Measurements from ENCODE around the gene SLC4A3. TPM values are rescaled to one million over a fixed set of nuclear protein-coding genes. Genes with fewer than 3 reads are reported as not detected.

Gene SLC4A3
- total and polyA plus RNA-seq, 2 donors (not counting 3 experiments of a cell fraction or from before 2014, with no cell fraction given): 0.29 to 0.35 TPM

DNA sequence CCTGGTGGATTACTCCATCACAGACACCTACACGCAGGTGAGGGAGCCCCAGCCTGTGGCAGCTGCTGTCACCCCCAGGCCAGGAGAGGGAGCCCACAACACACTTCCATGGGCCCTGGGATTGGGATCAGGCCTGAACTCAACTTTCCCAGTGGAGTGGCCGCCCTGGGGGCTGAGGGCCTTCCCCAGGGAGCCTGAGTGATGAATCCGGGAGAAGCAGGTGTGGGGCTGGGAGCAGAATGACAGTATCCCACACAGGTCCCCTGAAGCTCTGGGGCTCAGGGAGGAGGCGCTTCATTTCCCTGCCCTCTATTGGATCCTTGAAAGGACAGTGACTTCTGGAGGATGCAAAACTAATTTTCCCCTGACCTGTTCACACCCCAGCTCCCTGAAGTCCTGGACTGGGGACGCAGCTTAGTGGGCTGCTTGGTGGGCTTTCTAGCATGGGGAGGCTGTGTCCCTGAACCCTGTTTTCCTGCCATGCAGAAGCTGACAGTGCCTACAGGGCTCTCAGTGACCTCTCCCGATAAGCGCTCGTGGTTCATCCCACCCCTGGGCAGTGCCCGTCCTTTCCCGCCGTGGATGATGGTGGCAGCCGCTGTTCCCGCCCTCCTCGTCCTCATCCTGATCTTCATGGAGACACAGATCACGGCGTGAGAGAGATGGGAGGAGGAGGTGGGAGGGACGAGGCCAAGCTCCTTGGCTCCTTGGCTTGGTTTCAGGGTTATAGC, 11.0 kb downstream of the SLC4A3 start:
- H2AFZ ChIP-seq (ENCODE audit: low read depth, low read length): no peak overlapping the region

More for the DNA sequence above, 11.0 kb downstream of the SLC4A3 start:
- Histone ChIP-seq H3K4me2 (ENCODE audit: insufficient read depth, low read length) (no peak overlapping the region), H3K27ac (ENCODE audit: insufficient read depth, low read depth, low read length) (no peak overlapping the region), H4K20me1 (replicated peaks; ENCODE audit: control insufficient read depth, extremely low read depth, insufficient read depth, low read length) (no peaks in the 10 kb centered on the region), H3K9ac (replicated peaks; ENCODE audit: extremely low read depth, insufficient read depth, low read length) (no peak overlapping the region), H3K27me3 (ENCODE audit: control insufficient read depth in 2 of 2, insufficient read depth in 2 of 2, low read length in 2 of 2) (peaks cover 0 to 2% of the 10 kb centered on the region in 2 experiments), H3K4me3 (replicated peaks in 1 of 3; ENCODE audit: insufficient read depth in 1 of 3, low read depth in 1 of 3, low read length in 3 of 3) (no peak overlapping the region), H3K9me1 (replicated peaks; ENCODE audit: control insufficient read depth, extremely low read depth, insufficient read depth, low read length) (no peaks in the 10 kb centered on the region), H3K79me2 (ENCODE audit: control insufficient read depth, insufficient read depth, low read length) (no peaks in the 10 kb centered on the region), H3K4me1 (ENCODE audit: control insufficient read depth, extremely low read depth, insufficient read depth, low read length) (no peaks in the 10 kb centered on the region), H3K9me3 (replicated peaks; ENCODE audit: control insufficient read depth, insufficient read depth, low read length) (no peaks in the 10 kb centered on the region), H3K36me3 (ENCODE audit: control insufficient read depth in 2 of 2, extremely low read depth in 1 of 2, insufficient read depth in 2 of 2, low read length in 2 of 2) (no peaks in the 10 kb centered on the region)
- DNase-seq (ENCODE audit: low read depth, low spot score): no peak
- no TSS peak for BruUV-seq (replicated peaks)
- POLR2A ChIA-PET: no interaction called here
- dilution Hi-C loops (cut with MboI; ENCODE audit: extremely low pct_ligation_motif_present, low sequenced_read_pairs) (no loop called here), intact Hi-C loops (cut with micrococcal nuclease) (no loop called here)
- CTCF ChIA-PET: interaction anchor here (1.3 kb wide), 1 partner anchor 97 kb away, joined by 3 read pairs; no protein-coding TSS in a partner anchor
- no peak for FAIRE-seq
- TF ChIP-seq MAX (IDR thresholded peaks at IDR 0.05; ENCODE audit: insufficient read depth, insufficient read length) (no peak), MYC (IDR thresholded peaks at IDR 0.05; ENCODE audit: low read depth, low read length) (no peak), POLR2A (IDR thresholded peaks at IDR 0.05; ENCODE audit: low read depth, low read length) (no peak), EZH2 (IDR thresholded peaks at IDR 0.05; ENCODE audit: borderline replicate concordance, low read depth, low read length, severe bottlenecking) (no peak), CTCF (IDR thresholded peaks at IDR 0.05; ENCODE audit: extremely low read depth in 1 of 2, insufficient read depth in 1 of 2, low read depth in 1 of 2, low read length in 2 of 2) (no peak), GATA2 (IDR thresholded peaks at IDR 0.05; ENCODE audit: insufficient read depth, insufficient read length, low read depth, low read length) (no peak), POLR2AphosphoS5 (IDR thresholded peaks at IDR 0.05; ENCODE audit: insufficient read depth, low read depth, low read length) (no peak), FOS (IDR thresholded peaks at IDR 0.05; ENCODE audit: borderline replicate concordance, insufficient read depth, low read length) (no peak), JUN (IDR thresholded peaks at IDR 0.05; ENCODE audit: borderline replicate concordance, insufficient read depth, insufficient read length, low read depth) (no peak)
